Measurements from ENCODE around the gene DPEP2NB.

DNA sequence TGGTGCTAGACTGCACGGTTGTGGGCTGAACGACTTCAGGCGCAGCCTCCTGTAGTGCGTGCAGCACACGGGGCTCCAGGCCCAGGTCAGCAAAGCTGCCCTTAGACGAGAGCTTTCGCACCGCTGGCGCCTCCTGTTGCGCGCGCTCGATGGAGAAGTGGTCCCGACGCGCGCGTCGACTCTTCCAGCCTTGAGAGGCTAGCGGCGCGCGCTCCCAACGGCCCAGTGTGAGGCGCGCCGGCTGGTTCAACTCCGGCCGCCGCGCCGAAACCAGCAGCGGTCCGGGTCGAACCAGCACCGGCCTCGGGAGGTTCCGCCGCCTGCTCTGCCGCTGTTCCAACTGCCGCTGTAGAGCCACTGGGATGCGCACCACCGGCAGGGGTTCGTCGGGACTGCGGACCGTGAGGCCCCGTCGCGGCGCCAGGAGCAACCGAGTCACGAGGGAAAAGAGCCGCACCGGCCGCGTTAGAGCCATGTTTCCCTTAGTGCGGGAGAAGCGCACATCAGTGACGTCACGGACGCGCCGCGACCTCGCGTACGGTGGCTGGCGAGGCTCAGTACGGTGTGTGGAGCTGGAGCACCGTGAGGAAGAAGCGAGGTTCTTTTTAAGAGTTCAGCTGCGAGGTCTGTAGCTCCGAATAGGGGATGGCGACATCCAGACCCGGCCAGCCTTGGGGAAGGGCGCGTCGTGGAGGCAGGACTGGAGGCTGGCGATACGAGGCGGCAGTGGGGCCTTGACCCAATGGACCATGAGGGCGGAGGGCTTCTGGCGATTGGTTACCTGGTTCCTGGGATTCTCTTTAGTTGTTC is 7.2 kb upstream of the DPEP2NB start, which contains the start of the genes DDX28 and DUS2:
- TF ChIP-seq, protein P1, sequence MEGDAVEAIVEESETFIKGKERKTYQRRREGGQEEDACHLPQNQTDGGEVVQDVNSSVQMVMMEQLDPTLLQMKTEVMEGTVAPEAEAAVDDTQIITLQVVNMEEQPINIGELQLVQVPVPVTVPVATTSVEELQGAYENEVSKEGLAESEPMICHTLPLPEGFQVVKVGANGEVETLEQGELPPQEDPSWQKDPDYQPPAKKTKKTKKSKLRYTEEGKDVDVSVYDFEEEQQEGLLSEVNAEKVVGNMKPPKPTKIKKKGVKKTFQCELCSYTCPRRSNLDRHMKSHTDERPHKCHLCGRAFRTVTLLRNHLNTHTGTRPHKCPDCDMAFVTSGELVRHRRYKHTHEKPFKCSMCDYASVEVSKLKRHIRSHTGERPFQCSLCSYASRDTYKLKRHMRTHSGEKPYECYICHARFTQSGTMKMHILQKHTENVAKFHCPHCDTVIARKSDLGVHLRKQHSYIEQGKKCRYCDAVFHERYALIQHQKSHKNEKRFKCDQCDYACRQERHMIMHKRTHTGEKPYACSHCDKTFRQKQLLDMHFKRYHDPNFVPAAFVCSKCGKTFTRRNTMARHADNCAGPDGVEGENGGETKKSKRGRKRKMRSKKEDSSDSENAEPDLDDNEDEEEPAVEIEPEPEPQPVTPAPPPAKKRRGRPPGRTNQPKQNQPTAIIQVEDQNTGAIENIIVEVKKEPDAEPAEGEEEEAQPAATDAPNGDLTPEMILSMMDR (IDR thresholded peaks at IDR 0.05), result peak in 2 of 3 experiments; percentile 0 to 8
- no peak for TF ChIP-seq POLR2A (IDR thresholded peaks at IDR 0.05)
